Measurements from ENCODE around the gene DDHD1.

DDHD1 gene

GRCh38 chr14:53064475-53064874, 88.6 kb downstream of the DDHD1 start:
- Histone ChIP-seq H3K27me3 (replicated peaks; ENCODE audit: control insufficient read depth, insufficient read depth, low read length) (no peaks in the 10 kb centered on the region), H3K4me3 (replicated peaks; ENCODE audit: low read depth, low read length) (no peak overlapping the region), H3K36me3 (ENCODE audit: control insufficient read depth, insufficient read depth, low read length) (no peaks in the 10 kb centered on the region)
- no peak for TF ChIP-seq CTCF (IDR thresholded peaks at IDR 0.05; ENCODE audit: insufficient read depth, low read length, poor library complexity, severe bottlenecking)
- DNase-seq (ENCODE audit: extremely low read depth, insufficient read length) = no peak

DNA sequence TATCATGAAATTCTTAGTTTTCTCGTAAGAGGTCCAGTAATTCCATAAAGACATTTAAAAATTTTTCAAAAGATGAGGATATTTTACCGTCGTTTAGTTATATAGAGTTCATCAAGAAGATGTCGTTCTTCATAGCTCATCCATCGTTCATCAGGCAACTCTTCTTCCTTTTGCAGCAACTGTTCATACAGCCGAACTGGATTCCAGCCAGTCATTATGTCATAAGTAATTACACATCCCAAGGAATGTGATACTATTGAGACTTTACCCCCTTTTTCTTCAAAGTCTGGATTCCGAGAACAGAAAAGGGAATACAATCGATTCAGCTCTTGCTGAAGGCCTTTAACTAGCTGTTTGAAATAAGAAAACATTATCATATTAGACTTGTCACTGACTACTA, 90.3 kb downstream of the DDHD1 start:
- Histone ChIP-seq H3K36me3 (ENCODE audit: control insufficient read depth, insufficient read depth, low read length) (no peaks in the 10 kb centered on the region; the same call in 1 of the 2 replicates), H3K4me3 (replicated peaks; ENCODE audit: low read depth, low read length) (no peak overlapping the region), H3K27me3 (replicated peaks; ENCODE audit: control insufficient read depth, insufficient read depth, low read length) (no peaks in the 10 kb centered on the region)
- DNase-seq (ENCODE audit: extremely low read depth, insufficient read length) = no peak
- no peak for TF ChIP-seq CTCF (IDR thresholded peaks at IDR 0.05; ENCODE audit: insufficient read depth, low read length, poor library complexity, severe bottlenecking)

DNA sequence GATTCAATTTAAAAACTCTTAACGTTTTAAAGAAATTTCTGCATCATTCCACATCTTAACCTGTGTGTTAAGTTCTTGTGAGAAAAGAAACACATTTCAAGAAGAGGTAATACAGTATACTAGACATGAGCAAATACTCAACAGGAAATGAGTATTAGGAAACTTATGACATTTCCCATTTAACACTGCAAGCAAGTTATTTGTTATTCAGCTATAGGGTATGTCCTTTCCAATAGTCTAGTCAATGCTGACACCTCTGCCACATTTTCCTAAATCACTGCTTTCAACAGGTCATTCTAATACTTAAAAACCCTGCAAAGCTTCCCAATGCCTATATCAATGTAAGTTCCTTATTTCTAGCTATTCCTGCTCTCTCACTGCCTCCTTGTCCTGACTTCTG, 93.1 kb downstream of the DDHD1 start:
- Histone ChIP-seq H3K27me3 (replicated peaks; ENCODE audit: control insufficient read depth, insufficient read depth, low read length) (no peaks in the 10 kb centered on the region), H3K36me3 (ENCODE audit: control insufficient read depth, insufficient read depth, low read length) (no peaks in the 10 kb centered on the region; the same call in 1 of the 2 replicates), H3K4me3 (replicated peaks; ENCODE audit: low read depth, low read length) (no peak overlapping the region)
- no peak for DNase-seq (ENCODE audit: extremely low read depth, insufficient read length)
- no peak for TF ChIP-seq CTCF (IDR thresholded peaks at IDR 0.05; ENCODE audit: insufficient read depth, low read length, poor library complexity, severe bottlenecking)

DNA sequence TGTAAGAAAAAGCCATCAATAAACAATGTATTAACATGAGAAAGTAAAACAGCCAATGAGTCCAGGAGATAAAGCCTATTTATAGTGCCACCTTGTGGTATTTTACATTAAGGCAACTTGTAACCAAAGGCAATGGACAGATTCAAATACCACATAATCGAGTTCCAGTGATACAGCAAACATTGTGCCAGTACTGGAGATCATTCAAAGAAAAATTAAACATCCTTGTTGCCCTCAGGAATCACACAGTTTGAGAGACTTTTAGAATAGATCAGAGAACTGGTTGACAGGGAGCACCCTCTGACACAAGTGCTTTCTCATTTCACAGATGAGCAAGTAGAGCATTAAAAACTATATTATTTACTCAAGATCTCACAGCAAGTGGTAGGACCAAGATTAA, 98.1 kb downstream of the DDHD1 start:
- Histone ChIP-seq H3K4me3 (replicated peaks; ENCODE audit: low read depth, low read length) (no peak overlapping the region), H3K27me3 (replicated peaks; ENCODE audit: control insufficient read depth, insufficient read depth, low read length) (no peaks in the 10 kb centered on the region), H3K36me3 (ENCODE audit: control insufficient read depth, insufficient read depth, low read length) (peaks cover 1% of the 10 kb centered on the region; the same call in 1 of the 2 replicates)
- peak; percentile 56 for TF ChIP-seq CTCF (IDR thresholded peaks at IDR 0.05; ENCODE audit: insufficient read depth, low read length, poor library complexity, severe bottlenecking)
- peak; percentile 7 for DNase-seq (ENCODE audit: extremely low read depth, insufficient read length)

DNA sequence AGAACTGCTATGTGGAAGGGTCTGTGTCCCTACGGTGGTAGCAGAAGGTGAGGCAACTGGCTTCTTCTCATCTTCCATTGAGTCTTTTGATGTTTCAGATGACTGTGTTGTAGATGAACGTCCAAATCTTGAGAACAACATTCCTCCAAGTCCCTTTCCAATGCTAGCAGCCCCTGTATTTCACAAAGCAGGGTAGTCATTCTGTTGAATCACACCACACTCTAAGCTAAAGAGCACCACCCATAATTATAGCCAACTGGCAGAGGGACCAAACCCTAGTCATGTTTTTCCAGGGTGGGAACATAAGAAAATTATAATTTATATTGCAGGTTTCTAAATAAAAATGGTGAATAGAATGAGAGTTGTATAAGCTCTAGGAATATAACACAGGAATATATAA, 98.7 kb downstream of the DDHD1 start:
- no peak for DNase-seq (ENCODE audit: extremely low read depth, insufficient read length)
- H3K27me3 ChIP-seq (replicated peaks; ENCODE audit: control insufficient read depth, insufficient read depth, low read length) = no peaks in the 10 kb centered on the region
- no peak for TF ChIP-seq CTCF (IDR thresholded peaks at IDR 0.05; ENCODE audit: insufficient read depth, low read length, poor library complexity, severe bottlenecking)
- peaks cover 1% of the 10 kb centered on the region; the same call in 1 of the 2 replicates for H3K36me3 ChIP-seq (ENCODE audit: control insufficient read depth, insufficient read depth, low read length)
- H3K4me3 ChIP-seq (replicated peaks; ENCODE audit: low read depth, low read length) = no peak overlapping the region

GRCh38 chr14:53048631-53049030, 104.5 kb downstream of the DDHD1 start:
- no peak for DNase-seq (ENCODE audit: extremely low read depth, insufficient read length)
- H3K27me3 ChIP-seq (replicated peaks; ENCODE audit: control insufficient read depth, insufficient read depth, low read length) = no peaks in the 10 kb centered on the region
- no peak overlapping the region for H3K4me3 ChIP-seq (replicated peaks; ENCODE audit: low read depth, low read length)
- peaks cover 5% of the 10 kb centered on the region for H3K36me3 ChIP-seq (ENCODE audit: control insufficient read depth, insufficient read depth, low read length)
- no peak for TF ChIP-seq CTCF (IDR thresholded peaks at IDR 0.05; ENCODE audit: insufficient read depth, low read length, poor library complexity, severe bottlenecking)

Data from GM06990 (cell line).